Endothelial cell of umbilical vein (primary cell): ENCODE data around the gene SORCS3. TPM values are rescaled to one million over a fixed set of nuclear protein-coding genes. Genes with fewer than 3 reads are reported as not detected.

ENCODE experiments used
- BruUV-seq: library from RNA; stranded (reverse); fragments of 400-500 nt; replicated peaks from 2 replicates; lab custom pipeline; 2021; lab: Mats Ljungman, UMichigan
- CTCF ChIA-PET: fragments of 300-600, 350-600 bp; sonication (Branson Sonifier 250); formaldehyde crosslinking; loops from one replicate; lab custom pipeline; 2021; ENCODE audit warnings: antibody characterized with exemption, inconsistent platforms; lab: Charles Lee
- POLR2A ChIA-PET: fragments of 300-600, 350-600 bp; sonication (Branson Sonifier 250); formaldehyde crosslinking; loops from one replicate; lab custom pipeline; 2021; ENCODE audit warnings: antibody characterized with exemption, inconsistent platforms; lab: Charles Lee
- DNase-seq: peaks from one replicate; pipeline ENCODE4 v3.0.0-alpha.2; 2011; ENCODE audit warnings: low read depth, low spot score
- FAIRE-seq: peaks from 2 replicates; lab custom pipeline; 2011; peaks lifted over from hg19 to GRCh38; lab: Jason Lieb, UNC
- H2AFZ ChIP-seq: 2 replicates; pipeline ENCODE4 v1.6.0; 2012; ENCODE audit warnings: low read depth, low read length, control low read depth, inconsistent platforms
- H3K27ac ChIP-seq: 2 replicates; pipeline ENCODE4 v1.5.1; 2011; ENCODE audit warnings: low read depth, mild to moderate bottlenecking, control low read depth, low read length, moderate library complexity; ENCODE audit not compliant: insufficient read depth
- H3K27me3 ChIP-seq, 2 experiments: 2 replicates each; pipeline versions ENCODE4 v1.6.0 to v1.6.1; 2011; ENCODE audit warnings: low read length in 2 of 2, mixed read lengths in 1 of 2; ENCODE audit not compliant: control insufficient read depth in 2 of 2, insufficient read depth in 2 of 2
- H3K36me3 ChIP-seq, 2 experiments: 2 replicates in 1 of 2; 3 replicates in 1 of 2; pipeline ENCODE4 v1.5.1; 2011; ENCODE audit warnings: low read length in 2 of 2, mild to moderate bottlenecking in 1 of 2, moderate library complexity in 1 of 2; ENCODE audit not compliant: control insufficient read depth in 2 of 2, insufficient read depth in 2 of 2; ENCODE audit errors: extremely low read depth in 1 of 2
- H3K4me1 ChIP-seq: 3 replicates; pipeline ENCODE4 v1.5.1; 2011; ENCODE audit warnings: mild to moderate bottlenecking, low read length; ENCODE audit not compliant: control insufficient read depth, insufficient read depth; ENCODE audit errors: extremely low read depth
- H3K4me2 ChIP-seq: 2 replicates; pipeline ENCODE4 v1.6.1; 2011; ENCODE audit warnings: low read length, control low read depth, mixed read lengths; ENCODE audit not compliant: insufficient read depth
- H3K4me3 ChIP-seq, 3 experiments: fragments of 200-600 bp in 1 of 3; sonication (generic), shearing (Covaris generic) in 1 of 3; replicated peaks in 1 of 3; 2 replicates each; pipeline ENCODE4 v1.5.1; 2011 to 2016; ENCODE audit warnings: control low read depth in 3 of 3, low read length in 3 of 3, mild to moderate bottlenecking in 2 of 3, inconsistent platforms in 1 of 3, low read depth in 1 of 3, moderate library complexity in 1 of 3; ENCODE audit not compliant: insufficient read depth in 1 of 3
- H3K79me2 ChIP-seq: 2 replicates; pipeline ENCODE4 v1.6.0; 2012; ENCODE audit warnings: low read length, inconsistent platforms; ENCODE audit not compliant: control insufficient read depth, insufficient read depth
- H3K9ac ChIP-seq: replicated peaks from 2 replicates; pipeline ENCODE3; 2011; ENCODE audit warnings: low read length, control low read depth; ENCODE audit not compliant: insufficient read depth; ENCODE audit errors: extremely low read depth
- H3K9me1 ChIP-seq: replicated peaks from 3 replicates; pipeline ENCODE4 v1.6.0; 2011; ENCODE audit warnings: mild to moderate bottlenecking, low read length; ENCODE audit not compliant: control insufficient read depth, insufficient read depth; ENCODE audit errors: extremely low read depth
- H3K9me3 ChIP-seq: replicated peaks from 2 replicates; pipeline ENCODE4 v1.5.1; 2012; ENCODE audit warnings: low read length, inconsistent platforms; ENCODE audit not compliant: control insufficient read depth, insufficient read depth
- H4K20me1 ChIP-seq: replicated peaks from 2 replicates; pipeline ENCODE3; 2011; ENCODE audit warnings: mild to moderate bottlenecking, low read length; ENCODE audit not compliant: control insufficient read depth, insufficient read depth; ENCODE audit errors: extremely low read depth
- EZH2 ChIP-seq: IDR thresholded peaks from 2 replicates; pipeline ENCODE4 v1.6.1; 2012; ENCODE audit warnings: borderline replicate concordance, low read depth, mild to moderate bottlenecking, moderate library complexity, low read length, inconsistent platforms; ENCODE audit not compliant: severe bottlenecking
- FOS ChIP-seq: IDR thresholded peaks from 2 replicates; pipeline ENCODE4 v1.6.1; 2011; ENCODE audit warnings: mild to moderate bottlenecking, low read length, moderate library complexity, borderline replicate concordance; ENCODE audit not compliant: insufficient read depth
- GATA2 ChIP-seq: IDR thresholded peaks from 2 replicates; pipeline ENCODE4 v1.7.0; 2011; ENCODE audit warnings: low read depth, mild to moderate bottlenecking, moderate library complexity, mixed read lengths, low read length; ENCODE audit not compliant: insufficient read length, insufficient read depth
- JUN ChIP-seq: IDR thresholded peaks from 2 replicates; pipeline ENCODE4 v1.6.1; 2011; ENCODE audit warnings: borderline replicate concordance, low read depth; ENCODE audit not compliant: insufficient read length, insufficient read depth
- MYC ChIP-seq: IDR thresholded peaks from one replicate; pipeline ENCODE4 v1.6.1; 2011; ENCODE audit warnings: mild to moderate bottlenecking, low read depth, low read length
- POLR2A ChIP-seq: IDR thresholded peaks from 2 replicates; pipeline ENCODE4 v1.6.1; 2012; ENCODE audit warnings: low read depth, mild to moderate bottlenecking, control low read depth, low read length
- POLR2AphosphoS5 ChIP-seq: IDR thresholded peaks from 2 replicates; pipeline ENCODE4 v1.6.1; 2012; ENCODE audit warnings: low read depth, mild to moderate bottlenecking, control low read depth, low read length, moderate library complexity; ENCODE audit not compliant: insufficient read depth
- dilution Hi-C: fragments of 300-500 bp; cut with MboI; formaldehyde crosslinking; loops from one replicate; pipeline ENCODE4 v1.15.0; 2019; ENCODE audit warnings: low sequenced_read_pairs; ENCODE audit not compliant: extremely low pct_ligation_motif_present
- intact Hi-C: fragments of 100-400 bp; cut with micrococcal nuclease; formaldehyde crosslinking; loops from one replicate; pipeline ENCODE4 v1.10.0; 2022
- polyA plus RNA-seq, 4 experiments: library from polyadenylated mRNA; depleted of rRNA in 3 of 4; stranded (reverse) in 3 of 4; unstranded in 1 of 4; fragments of >200 nt; gene quantifications; 2 replicates each; pipeline versions ENCODE4 v1.2.1 to v1.2.3, GENCODE V29; 2011 to 2012; ENCODE audit warnings: missing spikeins in 1 of 4
- total RNA-seq: library from RNA; stranded (reverse); gene quantifications from 2 replicates; pipeline ENCODE4 v1.2.3, GENCODE V29; 2021
- TF ChIP-seq, protein P1 (sequence below): IDR thresholded peaks from 2 replicates; pipeline ENCODE4 v1.6.1; 2011; ENCODE audit not compliant: insufficient read depth, insufficient read length
- TF ChIP-seq, protein P2 (sequence below), 2 donors: IDR thresholded peaks; 1 replicate in 1 of 2; 2 replicates in 1 of 2; pipeline ENCODE4 v1.5.1; 2011; ENCODE audit warnings: low read length in 2 of 2, mild to moderate bottlenecking in 2 of 2, moderate library complexity in 2 of 2, control low read depth in 1 of 2, inconsistent platforms in 1 of 2, low read depth in 1 of 2; ENCODE audit not compliant: insufficient read depth in 1 of 2; ENCODE audit errors: extremely low read depth in 1 of 2

Gene SORCS3
- total and polyA plus RNA-seq, 2 donors (not counting 3 experiments of a cell fraction or from before 2014, with no cell fraction given) = not detected

DNA sequence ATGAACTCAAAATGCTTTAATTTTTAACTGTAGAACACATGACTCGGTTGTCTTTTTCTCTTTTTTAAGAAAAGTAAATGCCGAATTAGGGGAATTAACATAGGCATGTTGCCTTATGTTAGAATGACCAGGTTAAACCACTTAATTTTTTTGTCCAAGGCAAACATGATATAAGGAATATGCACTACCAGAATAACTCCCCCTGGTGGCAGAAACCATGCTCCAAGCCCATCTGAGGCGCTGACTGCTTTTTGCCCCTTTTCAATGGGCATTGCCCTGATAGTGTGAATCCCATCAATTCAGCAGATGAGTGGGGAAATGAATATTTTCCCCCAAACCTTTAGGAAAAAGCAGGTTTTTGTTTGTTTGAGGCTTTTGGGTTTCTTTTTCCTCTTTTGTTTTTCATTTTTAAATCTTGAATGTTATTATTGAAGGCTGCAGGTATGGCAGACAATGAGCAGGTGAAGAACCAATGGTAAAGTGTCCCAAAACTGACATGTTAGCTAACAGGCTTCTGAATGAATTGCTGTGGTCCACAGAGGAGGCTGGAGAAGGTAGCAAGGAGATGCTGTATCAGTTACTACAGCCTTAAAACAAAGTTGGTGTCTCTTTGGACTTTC is 284.3 kb downstream of the SORCS3 start:
- CTCF ChIA-PET = no interaction called here
- TF ChIP-seq, protein P1, sequence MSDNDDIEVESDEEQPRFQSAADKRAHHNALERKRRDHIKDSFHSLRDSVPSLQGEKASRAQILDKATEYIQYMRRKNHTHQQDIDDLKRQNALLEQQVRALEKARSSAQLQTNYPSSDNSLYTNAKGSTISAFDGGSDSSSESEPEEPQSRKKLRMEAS = no peak
- no peak for TF ChIP-seq GATA2
- TF ChIP-seq, protein P2, sequence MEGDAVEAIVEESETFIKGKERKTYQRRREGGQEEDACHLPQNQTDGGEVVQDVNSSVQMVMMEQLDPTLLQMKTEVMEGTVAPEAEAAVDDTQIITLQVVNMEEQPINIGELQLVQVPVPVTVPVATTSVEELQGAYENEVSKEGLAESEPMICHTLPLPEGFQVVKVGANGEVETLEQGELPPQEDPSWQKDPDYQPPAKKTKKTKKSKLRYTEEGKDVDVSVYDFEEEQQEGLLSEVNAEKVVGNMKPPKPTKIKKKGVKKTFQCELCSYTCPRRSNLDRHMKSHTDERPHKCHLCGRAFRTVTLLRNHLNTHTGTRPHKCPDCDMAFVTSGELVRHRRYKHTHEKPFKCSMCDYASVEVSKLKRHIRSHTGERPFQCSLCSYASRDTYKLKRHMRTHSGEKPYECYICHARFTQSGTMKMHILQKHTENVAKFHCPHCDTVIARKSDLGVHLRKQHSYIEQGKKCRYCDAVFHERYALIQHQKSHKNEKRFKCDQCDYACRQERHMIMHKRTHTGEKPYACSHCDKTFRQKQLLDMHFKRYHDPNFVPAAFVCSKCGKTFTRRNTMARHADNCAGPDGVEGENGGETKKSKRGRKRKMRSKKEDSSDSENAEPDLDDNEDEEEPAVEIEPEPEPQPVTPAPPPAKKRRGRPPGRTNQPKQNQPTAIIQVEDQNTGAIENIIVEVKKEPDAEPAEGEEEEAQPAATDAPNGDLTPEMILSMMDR (IDR thresholded peaks at IDR 0.05; ENCODE audit: extremely low read depth in 1 of 2, insufficient read depth in 1 of 2, low read depth in 1 of 2, low read length in 2 of 2) = no peak
- TF ChIP-seq JUN = no peak
- no peak for TF ChIP-seq FOS
- TF ChIP-seq POLR2A = no peak
- no peak for TF ChIP-seq MYC
- TF ChIP-seq POLR2AphosphoS5 = no peak
- no peak for TF ChIP-seq EZH2

More for the DNA sequence above, 284.3 kb downstream of the SORCS3 start:
- FAIRE-seq (no peak), DNase-seq (no peak)
- POLR2A ChIA-PET = no interaction called here
- Histone ChIP-seq H3K27me3 (no peaks in the 10 kb centered on the region), H3K27ac (no peak overlapping the region), H2AFZ (no peak overlapping the region), H3K4me1 (no peaks in the 10 kb centered on the region), H4K20me1 (no peaks in the 10 kb centered on the region), H3K4me2 (no peak overlapping the region), H3K79me2 (no peaks in the 10 kb centered on the region), H3K4me3 (no peak overlapping the region), H3K9me3 (peaks cover 9% of the 10 kb centered on the region), H3K9me1 (no peaks in the 10 kb centered on the region), H3K9ac (no peak overlapping the region), H3K36me3 (no peaks in the 10 kb centered on the region)
- intact Hi-C loops = no loop called here
- no TSS peak for BruUV-seq
- dilution Hi-C loops = no loop called here
